Neural cell (in vitro differentiated cells): ENCODE results near the gene DGLUCY. TPM values are rescaled to one million over a fixed set of nuclear protein-coding genes. Genes with fewer than 3 reads are reported as not detected.

Source experiments
- H2AFZ ChIP-seq: fragments of 200-600, 300-800 bp; sonication (generic), shearing (Covaris generic); 2 replicates; pipeline ENCODE4 v1.6.0; 2014; ENCODE audit warnings: low read depth, mild to moderate bottlenecking, antibody characterized with exemption, low read length, moderate library complexity
- H3F3A ChIP-seq: fragments of 200-600 bp; shearing (Covaris generic); 2 replicates; pipeline ENCODE4 v1.6.1; 2016; ENCODE audit warnings: mild to moderate bottlenecking, moderate library complexity, mixed read lengths, antibody characterized with exemption, low read length; ENCODE audit not compliant: insufficient read depth, poor library complexity, severe bottlenecking
- H3K27ac ChIP-seq: fragments of 200-600, 300-800 bp; sonication (generic), shearing (Covaris generic); 2 replicates; pipeline ENCODE4 v1.5.1; 2014; ENCODE audit warnings: mild to moderate bottlenecking, low read length, moderate library complexity
- H3K27me3 ChIP-seq: fragments of 300-800, 200-600 bp; sonication (generic), shearing (Covaris generic); 2 replicates; pipeline ENCODE4 v1.6.0; 2014; ENCODE audit warnings: mild to moderate bottlenecking, low read depth, low read length, moderate library complexity; ENCODE audit not compliant: insufficient read depth
- H3K36me3 ChIP-seq: fragments of 300-800, 200-600 bp; sonication (generic), shearing (Covaris generic); 2 replicates; pipeline ENCODE4 v1.5.1; 2014; ENCODE audit warnings: mild to moderate bottlenecking, antibody characterized with exemption, low read length, moderate library complexity; ENCODE audit not compliant: insufficient read depth
- H3K4me2 ChIP-seq: fragments of 300-800, 200-600 bp; sonication (generic), shearing (Covaris generic); 2 replicates; pipeline ENCODE4 v1.6.0; 2014; ENCODE audit warnings: mild to moderate bottlenecking, low read length
- H3K4me3 ChIP-seq: fragments of 300-800, 200-600 bp; sonication (generic), shearing (Covaris generic); 2 replicates; pipeline ENCODE4 v1.5.1; 2014; ENCODE audit warnings: mild to moderate bottlenecking, low read length, moderate library complexity
- H3K79me2 ChIP-seq: fragments of 200-600 bp; shearing (Covaris generic); replicated peaks from 2 replicates; pipeline ENCODE4 v1.6.0; 2014; ENCODE audit warnings: mild to moderate bottlenecking, low read length, moderate library complexity; ENCODE audit not compliant: insufficient read depth
- H3K9ac ChIP-seq: fragments of 300-800, 200-600 bp; sonication (generic), shearing (Covaris generic); 2 replicates; pipeline ENCODE4 v1.6.1; 2016; ENCODE audit warnings: mild to moderate bottlenecking, low read length, mixed read lengths
- H3K9me2 ChIP-seq: fragments of 200-600 bp; shearing (Covaris generic); 2 replicates; pipeline ENCODE4 v1.6.1; 2016; ENCODE audit warnings: mild to moderate bottlenecking, low read length, mixed read lengths; ENCODE audit not compliant: insufficient read depth
- H3K9me3 ChIP-seq: fragments of 200-600, 300-800 bp; sonication (generic), shearing (Covaris generic); 2 replicates; pipeline ENCODE4 v1.6.1; 2016; ENCODE audit warnings: mild to moderate bottlenecking, mixed run types, low read length, moderate library complexity, mixed read lengths
- H4K20me1 ChIP-seq: fragments of 200-600 bp; shearing (Covaris generic); 2 replicates; pipeline ENCODE4 v1.6.1; 2016; ENCODE audit warnings: mild to moderate bottlenecking, mixed run types; ENCODE audit not compliant: insufficient read depth
- EP300 ChIP-seq: fragments of 450-650 bp; conservative IDR thresholded peaks from 2 replicates; pipeline ENCODE4 v1.6.1; 2014; ENCODE audit warnings: antibody characterized with exemption, mild to moderate bottlenecking, moderate library complexity; ENCODE audit not compliant: poor library complexity, severe bottlenecking
- EZH2 ChIP-seq: fragments of 200-600, 300-800 bp; shearing (Covaris generic), sonication (generic); IDR thresholded peaks from 2 replicates; pipeline ENCODE4 v1.6.1; 2014; ENCODE audit warnings: antibody characterized with exemption, low read length, borderline replicate concordance, mild to moderate bottlenecking; ENCODE audit not compliant: insufficient read depth, poor library complexity, severe bottlenecking
- MXI1 ChIP-seq: fragments of 450-650 bp; conservative IDR thresholded peaks from 2 replicates; pipeline ENCODE4 v1.6.1; 2014; ENCODE audit warnings: antibody characterized with exemption, mild to moderate bottlenecking; ENCODE audit not compliant: poor library complexity, severe bottlenecking
- POLR2AphosphoS5 ChIP-seq: IDR thresholded peaks from 2 replicates; pipeline ENCODE4 v1.6.1; 2012
- RAD21 ChIP-seq: fragments of 450-650 bp; conservative IDR thresholded peaks from 2 replicates; pipeline ENCODE4 v1.6.1; 2014; ENCODE audit warnings: antibody characterized with exemption, mild to moderate bottlenecking, moderate library complexity
- SMC3 ChIP-seq: fragments of 450-650 bp; conservative IDR thresholded peaks from 2 replicates; pipeline ENCODE4 v1.6.1; 2014; ENCODE audit warnings: antibody characterized with exemption, mild to moderate bottlenecking, moderate library complexity; ENCODE audit not compliant: poor library complexity
- TAF1 ChIP-seq: IDR thresholded peaks from 2 replicates; pipeline ENCODE4 v1.6.1; 2012; ENCODE audit warnings: low read depth
- polyA plus RNA-seq: library from polyadenylated mRNA; depleted of rRNA; stranded (reverse); fragments of >200 nt; gene quantifications from 2 replicates; pipeline ENCODE4 v1.2.3, GENCODE V29; 2014
- TF ChIP-seq, protein P1 (sequence below): IDR thresholded peaks from 2 replicates; pipeline ENCODE4 v1.6.1; 2012; ENCODE audit warnings: borderline replicate concordance
- TF ChIP-seq, protein P2 (sequence below): fragments of 450-650 bp; IDR thresholded peaks from 2 replicates; pipeline ENCODE4 v1.5.1; 2014; ENCODE audit warnings: antibody characterized with exemption, mild to moderate bottlenecking, moderate library complexity; ENCODE audit not compliant: poor library complexity, severe bottlenecking

DGLUCY gene
- polyA plus RNA-seq, 1 donor from 2014 or later, result 30.5 TPM

DNA sequence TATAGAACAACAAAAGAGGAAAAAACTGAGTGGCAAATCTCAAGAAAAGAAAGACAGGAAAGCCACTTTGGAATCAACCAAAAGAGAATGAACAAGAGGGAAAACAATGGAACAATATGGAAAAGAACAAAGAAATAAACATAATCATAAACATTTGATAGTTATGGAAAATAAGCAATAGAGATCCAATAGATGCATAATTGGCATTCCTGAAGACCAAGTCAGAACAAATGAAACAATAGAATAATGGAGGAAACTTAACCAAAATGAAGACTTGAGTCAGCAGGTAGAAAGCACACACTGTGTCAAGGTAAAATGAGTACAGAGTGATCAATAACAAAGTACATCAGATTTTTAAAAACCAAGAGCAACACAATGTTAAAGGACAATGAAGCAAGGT, 43.3 kb upstream of the DGLUCY start:
- no peak overlapping the region for H2AFZ ChIP-seq

DNA sequence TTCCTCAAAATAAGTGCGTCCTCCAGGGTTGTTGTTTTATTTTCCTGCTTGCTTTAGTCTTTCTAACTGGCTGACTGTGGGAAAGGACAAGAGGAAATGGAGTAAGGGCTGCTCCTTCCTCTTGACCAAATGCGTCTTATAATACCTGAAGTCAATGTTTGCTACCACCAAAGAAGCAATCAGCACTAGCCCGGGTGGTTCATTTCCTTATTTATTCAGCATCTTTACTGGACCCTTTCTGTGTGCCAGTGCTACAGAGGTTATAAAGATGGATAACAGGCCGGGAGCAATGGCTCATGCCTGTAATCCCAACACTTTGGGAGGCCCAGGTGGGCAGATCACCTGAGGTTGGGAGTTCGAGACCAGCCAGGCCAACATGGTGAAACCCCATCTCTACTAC, 38.3 kb upstream of the DGLUCY start:
- Histone ChIP-seq H3K9me3 (no peaks in the 10 kb centered on the region), H3K9ac (no peak overlapping the region)
- TF ChIP-seq MXI1, result no peak
- TF ChIP-seq TAF1, result no peak
- TF ChIP-seq SMC3, result no peak
- no peak for TF ChIP-seq EZH2
- no peak for TF ChIP-seq EP300
- no peak for TF ChIP-seq POLR2AphosphoS5
- no peak for TF ChIP-seq RAD21
- TF ChIP-seq, protein P1, sequence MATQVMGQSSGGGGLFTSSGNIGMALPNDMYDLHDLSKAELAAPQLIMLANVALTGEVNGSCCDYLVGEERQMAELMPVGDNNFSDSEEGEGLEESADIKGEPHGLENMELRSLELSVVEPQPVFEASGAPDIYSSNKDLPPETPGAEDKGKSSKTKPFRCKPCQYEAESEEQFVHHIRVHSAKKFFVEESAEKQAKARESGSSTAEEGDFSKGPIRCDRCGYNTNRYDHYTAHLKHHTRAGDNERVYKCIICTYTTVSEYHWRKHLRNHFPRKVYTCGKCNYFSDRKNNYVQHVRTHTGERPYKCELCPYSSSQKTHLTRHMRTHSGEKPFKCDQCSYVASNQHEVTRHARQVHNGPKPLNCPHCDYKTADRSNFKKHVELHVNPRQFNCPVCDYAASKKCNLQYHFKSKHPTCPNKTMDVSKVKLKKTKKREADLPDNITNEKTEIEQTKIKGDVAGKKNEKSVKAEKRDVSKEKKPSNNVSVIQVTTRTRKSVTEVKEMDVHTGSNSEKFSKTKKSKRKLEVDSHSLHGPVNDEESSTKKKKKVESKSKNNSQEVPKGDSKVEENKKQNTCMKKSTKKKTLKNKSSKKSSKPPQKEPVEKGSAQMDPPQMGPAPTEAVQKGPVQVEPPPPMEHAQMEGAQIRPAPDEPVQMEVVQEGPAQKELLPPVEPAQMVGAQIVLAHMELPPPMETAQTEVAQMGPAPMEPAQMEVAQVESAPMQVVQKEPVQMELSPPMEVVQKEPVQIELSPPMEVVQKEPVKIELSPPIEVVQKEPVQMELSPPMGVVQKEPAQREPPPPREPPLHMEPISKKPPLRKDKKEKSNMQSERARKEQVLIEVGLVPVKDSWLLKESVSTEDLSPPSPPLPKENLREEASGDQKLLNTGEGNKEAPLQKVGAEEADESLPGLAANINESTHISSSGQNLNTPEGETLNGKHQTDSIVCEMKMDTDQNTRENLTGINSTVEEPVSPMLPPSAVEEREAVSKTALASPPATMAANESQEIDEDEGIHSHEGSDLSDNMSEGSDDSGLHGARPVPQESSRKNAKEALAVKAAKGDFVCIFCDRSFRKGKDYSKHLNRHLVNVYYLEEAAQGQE, result no peak
- TF ChIP-seq, protein P2, sequence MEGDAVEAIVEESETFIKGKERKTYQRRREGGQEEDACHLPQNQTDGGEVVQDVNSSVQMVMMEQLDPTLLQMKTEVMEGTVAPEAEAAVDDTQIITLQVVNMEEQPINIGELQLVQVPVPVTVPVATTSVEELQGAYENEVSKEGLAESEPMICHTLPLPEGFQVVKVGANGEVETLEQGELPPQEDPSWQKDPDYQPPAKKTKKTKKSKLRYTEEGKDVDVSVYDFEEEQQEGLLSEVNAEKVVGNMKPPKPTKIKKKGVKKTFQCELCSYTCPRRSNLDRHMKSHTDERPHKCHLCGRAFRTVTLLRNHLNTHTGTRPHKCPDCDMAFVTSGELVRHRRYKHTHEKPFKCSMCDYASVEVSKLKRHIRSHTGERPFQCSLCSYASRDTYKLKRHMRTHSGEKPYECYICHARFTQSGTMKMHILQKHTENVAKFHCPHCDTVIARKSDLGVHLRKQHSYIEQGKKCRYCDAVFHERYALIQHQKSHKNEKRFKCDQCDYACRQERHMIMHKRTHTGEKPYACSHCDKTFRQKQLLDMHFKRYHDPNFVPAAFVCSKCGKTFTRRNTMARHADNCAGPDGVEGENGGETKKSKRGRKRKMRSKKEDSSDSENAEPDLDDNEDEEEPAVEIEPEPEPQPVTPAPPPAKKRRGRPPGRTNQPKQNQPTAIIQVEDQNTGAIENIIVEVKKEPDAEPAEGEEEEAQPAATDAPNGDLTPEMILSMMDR, result no peak

More for the DNA sequence above, 43.3 kb upstream of the DGLUCY start:
- H3K9me2 ChIP-seq, result no peaks in the 10 kb centered on the region
- H3F3A ChIP-seq, result no peaks in the 10 kb centered on the region
- TF ChIP-seq POLR2AphosphoS5 (no peak), SMC3 (no peak)
- TF ChIP-seq, protein P1, result no peak
- no peaks in the 10 kb centered on the region for H4K20me1 ChIP-seq
- no peaks in the 10 kb centered on the region for H3K9me3 ChIP-seq
- no peaks in the 10 kb centered on the region for H3K27me3 ChIP-seq
- no peaks in the 10 kb centered on the region for H3K36me3 ChIP-seq
- H3K4me3 ChIP-seq, result no peak overlapping the region
- H3K27ac ChIP-seq, result no peak overlapping the region
- no peak overlapping the region for H3K9ac ChIP-seq
- H3K79me2 ChIP-seq, result no peaks in the 10 kb centered on the region
- no peak overlapping the region for H3K4me2 ChIP-seq

More for the DNA sequence above, 38.3 kb upstream of the DGLUCY start:
- no peaks in the 10 kb centered on the region for H4K20me1 ChIP-seq
- H3K4me3 ChIP-seq, result no peak overlapping the region
- H3K27ac ChIP-seq, result no peak overlapping the region
- H3K79me2 ChIP-seq, result no peaks in the 10 kb centered on the region
- no peaks in the 10 kb centered on the region for H3K9me2 ChIP-seq
- no peaks in the 10 kb centered on the region for H3K36me3 ChIP-seq
- H3K27me3 ChIP-seq, result no peaks in the 10 kb centered on the region
- no peak overlapping the region for H3K4me2 ChIP-seq
- no peak overlapping the region for H2AFZ ChIP-seq
- H3F3A ChIP-seq, result no peaks in the 10 kb centered on the region
